ENCODE measurements around the gene NME2. TPM values are rescaled to one million over a fixed set of nuclear protein-coding genes. Genes with fewer than 3 reads are reported as not detected.

NME2 gene
- 100 to 1,000 TPM; 440 to 570 (median 469) TPM for total RNA-seq

DNA sequence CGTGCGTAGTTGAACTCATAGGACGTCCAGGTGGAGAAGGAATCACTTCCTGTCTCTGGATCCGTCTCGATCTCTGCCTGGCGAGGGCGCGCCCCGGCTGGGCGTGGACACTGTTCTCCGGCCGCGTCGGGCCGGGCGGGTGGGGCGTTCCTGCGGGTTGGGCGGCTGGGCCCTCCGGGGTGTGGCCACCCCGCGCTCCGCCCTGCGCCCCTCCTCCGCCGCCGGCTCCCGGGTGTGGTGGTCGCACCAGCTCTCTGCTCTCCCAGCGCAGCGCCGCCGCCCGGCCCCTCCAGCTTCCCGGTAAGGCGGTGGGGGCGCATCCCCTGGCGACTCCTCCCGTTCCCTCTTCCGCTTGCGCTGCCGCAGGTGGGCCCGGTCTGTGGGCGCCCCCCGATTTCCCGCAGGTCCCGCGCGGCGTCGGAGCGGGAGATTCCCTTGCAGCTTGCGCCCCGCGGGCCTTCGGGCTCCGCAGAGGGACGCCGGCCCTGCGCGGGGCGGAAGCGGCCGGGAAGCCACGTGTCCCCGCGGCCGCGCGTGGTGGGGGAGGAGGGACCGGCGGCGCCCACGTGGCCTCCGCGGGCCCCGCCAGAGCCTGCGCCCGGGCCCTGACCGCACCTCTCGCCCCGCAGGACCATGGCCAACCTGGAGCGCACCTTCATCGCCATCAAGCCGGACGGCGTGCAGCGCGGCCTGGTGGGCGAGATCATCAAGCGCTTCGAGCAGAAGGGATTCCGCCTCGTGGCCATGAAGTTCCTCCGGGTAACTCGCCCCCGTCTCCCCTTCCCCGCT, at the start of gene NME2:
Gene NME2, plus strand, starts transcription at position 214 of the 789 bp plus-strand sequence. Its CDS starts 420 bp downstream, at position 634.
- TF ChIP-seq, protein P1, sequence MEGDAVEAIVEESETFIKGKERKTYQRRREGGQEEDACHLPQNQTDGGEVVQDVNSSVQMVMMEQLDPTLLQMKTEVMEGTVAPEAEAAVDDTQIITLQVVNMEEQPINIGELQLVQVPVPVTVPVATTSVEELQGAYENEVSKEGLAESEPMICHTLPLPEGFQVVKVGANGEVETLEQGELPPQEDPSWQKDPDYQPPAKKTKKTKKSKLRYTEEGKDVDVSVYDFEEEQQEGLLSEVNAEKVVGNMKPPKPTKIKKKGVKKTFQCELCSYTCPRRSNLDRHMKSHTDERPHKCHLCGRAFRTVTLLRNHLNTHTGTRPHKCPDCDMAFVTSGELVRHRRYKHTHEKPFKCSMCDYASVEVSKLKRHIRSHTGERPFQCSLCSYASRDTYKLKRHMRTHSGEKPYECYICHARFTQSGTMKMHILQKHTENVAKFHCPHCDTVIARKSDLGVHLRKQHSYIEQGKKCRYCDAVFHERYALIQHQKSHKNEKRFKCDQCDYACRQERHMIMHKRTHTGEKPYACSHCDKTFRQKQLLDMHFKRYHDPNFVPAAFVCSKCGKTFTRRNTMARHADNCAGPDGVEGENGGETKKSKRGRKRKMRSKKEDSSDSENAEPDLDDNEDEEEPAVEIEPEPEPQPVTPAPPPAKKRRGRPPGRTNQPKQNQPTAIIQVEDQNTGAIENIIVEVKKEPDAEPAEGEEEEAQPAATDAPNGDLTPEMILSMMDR (IDR thresholded peaks at IDR 0.05): no peak
- DNase-seq (ENCODE audit: low spot score) (peak; percentile 68), ATAC-seq (ENCODE audit: low FRiP score) (peak; percentile 92)

DNA sequence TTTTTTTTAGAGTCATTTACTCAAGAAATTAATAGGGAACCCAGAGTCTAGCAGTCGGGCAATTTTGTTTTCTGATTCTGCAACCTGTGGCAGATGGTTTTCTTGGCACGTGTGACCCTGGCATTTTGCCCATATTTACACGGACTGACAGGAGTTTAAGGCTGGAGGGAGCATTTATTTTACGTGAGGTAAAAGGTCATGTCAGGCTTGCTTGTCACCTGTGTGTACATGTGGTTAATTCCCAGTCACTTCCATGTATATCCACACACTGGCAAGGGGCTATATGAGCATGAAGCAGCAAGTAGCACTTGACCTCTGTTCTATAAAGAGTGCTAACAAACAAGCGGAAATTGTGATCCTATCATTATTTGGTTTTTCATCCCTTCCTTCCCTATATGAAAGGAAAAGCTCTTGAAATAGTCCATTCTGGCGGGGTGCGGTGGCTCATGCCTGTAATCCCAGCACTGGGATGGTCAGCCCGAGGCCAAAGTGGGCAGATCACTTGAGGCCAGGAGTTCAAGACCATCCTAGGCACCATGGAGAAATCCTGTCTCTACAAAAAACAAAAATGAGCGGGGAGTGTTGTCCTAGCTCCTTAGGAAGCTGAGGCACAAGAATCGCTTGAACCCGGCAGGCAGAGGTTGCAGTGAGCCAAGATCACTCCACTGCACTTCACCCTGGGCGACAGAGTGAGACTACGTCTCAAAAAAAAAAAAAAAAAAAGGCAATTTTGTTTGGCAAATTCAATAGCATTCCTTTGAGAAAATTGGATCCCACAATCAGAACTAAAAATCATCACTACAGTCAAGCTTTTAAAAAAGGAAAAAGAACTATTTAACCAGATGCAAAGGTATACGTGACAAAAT, 47.6 kb upstream of the NME2 start:
- no peak for ATAC-seq (ENCODE audit: low FRiP score)
- TF ChIP-seq, protein P1 (IDR thresholded peaks at IDR 0.05): no peak
- DNase-seq (ENCODE audit: low spot score): no peak

DNA sequence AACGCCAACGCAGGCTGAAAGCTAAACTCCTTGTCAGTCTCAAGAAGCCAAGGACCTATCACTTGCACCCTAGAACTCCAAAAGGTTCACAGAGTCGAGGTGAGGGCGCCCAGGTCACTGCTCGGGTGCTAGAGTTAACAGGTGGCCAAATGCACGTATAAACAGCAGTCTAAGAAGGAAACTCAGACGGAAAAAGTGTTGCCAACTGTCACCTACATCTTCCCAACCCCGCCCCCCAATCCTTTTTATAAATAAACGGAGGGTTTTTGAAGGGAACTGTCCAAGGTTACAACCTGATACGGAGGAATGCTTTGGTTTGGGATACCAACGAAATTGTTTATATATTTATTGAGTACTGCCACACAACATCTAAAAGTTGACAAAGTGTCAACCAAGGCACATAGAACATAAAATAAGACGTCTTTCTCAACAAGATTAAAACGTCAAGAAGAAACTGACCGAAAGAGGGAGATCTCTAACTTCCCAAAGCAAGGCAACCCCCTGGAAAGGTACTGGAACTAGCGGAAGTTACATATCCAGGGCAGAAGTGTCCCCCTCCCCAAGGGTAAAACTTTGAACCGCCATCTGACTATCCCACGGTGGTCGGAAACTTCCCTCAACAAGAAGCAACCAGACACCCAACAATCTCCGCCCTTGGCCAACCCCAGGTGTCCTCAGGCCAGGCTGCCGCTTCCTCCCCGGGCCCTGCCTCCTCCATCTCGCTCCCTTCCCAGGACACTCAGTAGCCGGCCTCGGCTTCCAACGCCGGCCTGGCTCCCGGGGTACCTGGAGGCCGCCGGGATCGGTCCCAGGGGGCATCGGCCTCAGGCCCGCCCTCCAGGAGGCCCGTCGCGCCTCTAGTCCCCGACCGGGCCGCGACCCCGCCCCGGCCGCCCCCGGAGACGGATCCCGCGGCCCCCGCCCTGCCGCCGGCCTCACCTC, 46.5 kb upstream of the NME2 start:
- TF ChIP-seq, protein P1 (IDR thresholded peaks at IDR 0.05): no peak
- no peak for DNase-seq (ENCODE audit: low spot score)
- ATAC-seq (ENCODE audit: low FRiP score): peak; percentile 9

DNA sequence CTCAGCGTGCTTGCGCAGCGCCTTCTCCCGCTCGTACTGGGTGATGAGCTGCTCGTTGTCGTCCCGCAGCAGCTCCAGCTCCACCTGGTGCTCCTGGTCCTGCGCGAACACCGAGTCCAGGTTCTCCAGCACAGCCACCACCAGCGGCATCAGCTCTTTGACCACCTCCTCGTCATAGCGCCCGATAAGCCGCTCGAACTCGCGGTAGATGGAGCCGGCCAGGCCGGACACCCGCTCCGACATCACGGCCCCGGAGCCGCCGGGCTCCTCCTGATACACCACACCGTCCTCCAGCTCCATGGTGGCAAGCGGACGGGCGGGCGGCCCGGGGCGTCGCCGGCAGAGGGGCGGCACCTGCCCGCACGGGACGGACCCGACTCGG, 45.9 kb upstream of the NME2 start:
- ATAC-seq (ENCODE audit: low FRiP score) (peak; percentile 24), DNase-seq (ENCODE audit: low spot score) (no peak)
- TF ChIP-seq, protein P1 (IDR thresholded peaks at IDR 0.05): no peak

DNA sequence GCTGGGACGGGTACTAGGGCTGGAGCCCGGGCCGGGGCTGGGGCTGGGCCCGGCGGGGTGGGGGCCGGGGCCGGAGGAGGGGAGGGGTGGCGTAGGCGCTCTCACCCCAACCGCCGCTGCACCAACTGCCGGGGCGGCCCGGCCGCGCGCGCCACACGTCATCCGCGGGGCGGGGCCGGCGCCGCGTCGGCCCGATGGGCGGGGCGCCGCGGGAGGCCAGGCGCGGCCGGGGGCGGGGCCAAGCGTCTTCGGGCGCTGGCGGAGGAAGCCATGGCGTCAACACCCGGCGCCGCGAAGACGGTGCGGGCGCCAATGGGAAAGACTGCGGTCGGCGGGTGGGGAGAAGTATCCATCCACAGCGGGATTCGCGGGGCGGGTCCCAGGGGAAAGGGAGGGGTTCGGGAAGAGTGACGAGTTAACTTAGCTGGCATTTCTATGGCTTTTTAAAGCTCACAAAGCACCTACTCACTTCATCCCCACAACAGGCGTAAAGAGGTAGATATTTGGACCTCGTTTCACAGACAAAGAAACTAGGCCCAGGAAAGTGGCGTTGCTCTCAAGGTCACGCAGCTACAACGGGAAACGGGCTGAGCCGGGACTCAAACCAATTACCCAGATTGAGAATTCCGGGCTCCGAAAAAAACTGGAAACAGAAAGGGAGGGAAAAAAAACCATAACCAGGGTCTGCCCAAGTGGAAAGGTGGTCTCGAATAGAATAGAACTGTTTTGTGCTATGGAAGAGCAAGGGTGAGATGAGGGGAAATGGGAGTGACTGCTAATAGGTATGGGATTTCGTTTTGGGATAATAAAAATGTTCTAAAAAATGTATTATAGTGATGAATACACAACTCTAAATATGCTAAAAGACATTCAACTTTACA, 45.2 kb upstream of the NME2 start, which contains the start of gene SPAG9:
Gene SPAG9, minus strand, starts transcription at position 130 of the 881 bp plus-strand sequence. CDS start 212 bp downstream, outside the sequence.
- TF ChIP-seq, protein P1 (IDR thresholded peaks at IDR 0.05): no peak
- DNase-seq (ENCODE audit: low spot score) (peak; percentile 86), ATAC-seq (ENCODE audit: low FRiP score) (peak; percentile 92)

Data from omental fat pad (tissue), 4 donors.